C4-2B (cell line): ENCODE results near the gene KAZALD1.
A peak's percentile ranks its signal among the peaks of the same experiment; 100 is the strongest.

Experiments
- H3K27ac ChIP-seq: fragments of 450-650 bp; 2 replicates; pipeline ENCODE4 v1.5.1; 2017
- ZFX ChIP-seq: fragments of 450-650 bp; IDR thresholded peaks from 2 replicates; pipeline ENCODE4 v1.6.1; 2017
- TF ChIP-seq, protein P1 (sequence below): fragments of 450-650 bp; conservative IDR thresholded peaks from 2 replicates; pipeline ENCODE4 v1.5.1; 2017; ENCODE audit warnings: mild to moderate bottlenecking

The KAZALD1 gene

DNA sequence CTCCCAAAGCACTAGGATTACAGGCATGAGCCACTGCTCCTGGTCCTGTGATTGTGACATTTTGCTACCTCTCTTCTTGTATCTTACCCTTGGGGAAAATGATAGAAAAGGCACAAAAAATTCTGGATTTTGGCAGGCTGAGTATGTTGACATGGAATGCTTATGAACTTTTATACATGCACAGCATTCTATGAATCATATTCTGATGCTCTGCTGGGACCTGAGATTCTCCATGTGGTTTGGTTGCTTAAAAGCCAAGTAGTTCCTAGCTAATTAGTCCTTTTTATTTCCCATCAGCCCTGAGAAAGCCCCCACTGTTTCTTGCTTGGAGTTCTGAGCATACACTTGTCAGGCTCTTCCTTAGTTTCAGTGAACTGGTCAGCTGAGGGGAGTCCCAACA, 8.3 kb upstream of the KAZALD1 start:
- no peak overlapping the region for H3K27ac ChIP-seq
- TF ChIP-seq, protein P1, sequence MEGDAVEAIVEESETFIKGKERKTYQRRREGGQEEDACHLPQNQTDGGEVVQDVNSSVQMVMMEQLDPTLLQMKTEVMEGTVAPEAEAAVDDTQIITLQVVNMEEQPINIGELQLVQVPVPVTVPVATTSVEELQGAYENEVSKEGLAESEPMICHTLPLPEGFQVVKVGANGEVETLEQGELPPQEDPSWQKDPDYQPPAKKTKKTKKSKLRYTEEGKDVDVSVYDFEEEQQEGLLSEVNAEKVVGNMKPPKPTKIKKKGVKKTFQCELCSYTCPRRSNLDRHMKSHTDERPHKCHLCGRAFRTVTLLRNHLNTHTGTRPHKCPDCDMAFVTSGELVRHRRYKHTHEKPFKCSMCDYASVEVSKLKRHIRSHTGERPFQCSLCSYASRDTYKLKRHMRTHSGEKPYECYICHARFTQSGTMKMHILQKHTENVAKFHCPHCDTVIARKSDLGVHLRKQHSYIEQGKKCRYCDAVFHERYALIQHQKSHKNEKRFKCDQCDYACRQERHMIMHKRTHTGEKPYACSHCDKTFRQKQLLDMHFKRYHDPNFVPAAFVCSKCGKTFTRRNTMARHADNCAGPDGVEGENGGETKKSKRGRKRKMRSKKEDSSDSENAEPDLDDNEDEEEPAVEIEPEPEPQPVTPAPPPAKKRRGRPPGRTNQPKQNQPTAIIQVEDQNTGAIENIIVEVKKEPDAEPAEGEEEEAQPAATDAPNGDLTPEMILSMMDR = no peak
- TF ChIP-seq ZFX = no peak

DNA sequence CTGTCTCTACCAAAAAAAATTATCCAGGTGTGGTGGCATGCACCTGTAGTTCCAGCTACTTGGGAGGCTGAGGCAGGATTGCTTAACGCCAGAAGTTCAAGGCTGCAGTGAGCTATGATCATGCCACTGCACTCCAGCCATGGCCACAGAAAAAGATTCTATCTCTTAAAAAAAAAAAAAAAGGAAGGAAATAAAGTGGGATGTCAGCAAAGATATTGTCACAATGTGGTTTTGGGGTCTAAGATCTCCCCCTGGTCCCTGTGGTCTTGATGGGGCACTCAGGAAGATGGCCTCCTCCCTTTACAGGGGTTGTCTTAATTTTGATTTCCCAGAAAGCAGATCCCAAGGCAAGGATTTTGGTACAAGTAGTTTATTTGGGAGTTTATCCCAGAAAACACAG, 7.4 kb upstream of the KAZALD1 start:
- TF ChIP-seq, protein P1 = no peak
- TF ChIP-seq ZFX = no peak
- no peak overlapping the region for H3K27ac ChIP-seq

DNA sequence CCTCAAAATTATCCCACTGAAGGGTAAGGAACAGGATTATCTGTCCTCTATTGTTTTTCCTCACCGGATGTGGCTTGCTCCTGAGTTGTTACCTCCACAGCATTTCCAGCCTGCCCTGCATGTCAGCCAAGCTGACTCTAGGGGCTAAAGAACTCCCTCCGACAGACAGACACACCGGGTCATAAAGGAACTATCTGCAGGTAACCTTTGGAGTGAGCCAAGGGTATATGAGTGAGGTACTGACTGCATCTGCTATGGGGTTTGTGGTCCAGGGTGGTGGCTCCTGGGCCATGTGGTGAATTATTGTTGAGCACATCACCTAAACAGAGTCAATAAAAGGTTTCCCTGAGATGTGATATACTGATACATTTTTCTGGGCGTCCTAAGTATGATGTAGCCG, 6.9 kb upstream of the KAZALD1 start:
- H3K27ac ChIP-seq = no peak overlapping the region
- no peak for TF ChIP-seq ZFX
- TF ChIP-seq, protein P1 = no peak

DNA sequence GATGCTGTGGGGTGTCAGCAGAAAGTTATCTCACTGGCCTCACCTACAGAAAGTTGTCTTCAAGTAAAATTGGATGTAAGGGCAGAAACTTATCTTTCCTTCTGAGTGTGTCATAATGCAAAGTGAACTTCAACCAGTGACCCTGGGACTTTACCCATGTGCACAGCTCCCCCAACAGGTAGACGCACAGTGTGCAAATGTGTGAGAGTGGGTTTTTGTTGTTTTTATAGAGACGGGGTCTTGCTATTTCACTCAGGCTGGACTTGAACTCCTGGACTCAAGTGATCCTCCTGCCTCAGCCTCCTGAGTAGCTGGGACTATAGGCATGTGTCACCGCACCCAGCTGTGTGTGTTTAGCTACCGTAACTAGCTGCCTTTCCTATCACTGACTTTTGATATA, 6.4 kb upstream of the KAZALD1 start:
- H3K27ac ChIP-seq = no peak overlapping the region
- no peak for TF ChIP-seq ZFX
- TF ChIP-seq, protein P1 = peak; percentile 7; the same call in 1 of the 2 replicates

DNA sequence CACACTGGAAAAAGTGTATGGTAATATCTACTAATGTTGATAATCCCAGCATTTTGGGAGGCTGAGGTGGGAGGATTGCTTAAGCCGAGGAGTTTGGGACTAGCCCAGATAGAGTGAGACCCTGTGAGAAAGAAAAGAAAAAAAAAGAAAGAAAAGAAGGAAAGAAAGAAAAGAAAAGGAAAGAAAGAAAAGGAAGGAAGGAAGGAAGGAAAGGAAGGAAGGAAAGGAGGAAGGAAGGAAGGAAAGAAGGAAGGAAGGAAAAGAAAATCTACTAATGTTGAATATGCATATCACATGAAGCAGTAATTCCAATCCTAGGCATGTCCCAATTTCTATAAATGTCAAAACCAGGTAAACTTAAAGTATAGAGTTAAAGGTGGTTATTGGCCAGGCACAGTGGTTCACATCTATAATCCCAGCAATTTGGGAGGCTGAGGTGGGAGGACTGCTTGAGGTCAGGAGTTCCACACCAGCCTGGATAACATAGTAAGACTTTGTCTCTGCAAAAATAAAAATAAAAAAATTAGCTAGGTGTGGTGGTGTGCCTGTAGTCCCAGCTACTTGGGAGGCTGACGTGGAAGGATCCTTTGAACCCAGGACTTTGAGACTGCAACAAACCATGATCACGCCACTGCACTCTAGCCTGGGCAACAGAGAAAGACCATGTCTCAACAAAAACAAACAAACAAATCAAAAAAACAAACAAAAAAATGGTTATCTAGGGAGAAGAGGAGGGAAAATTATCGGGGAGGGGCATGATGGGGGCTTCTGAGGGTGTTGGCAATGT, 5.2 kb upstream of the KAZALD1 start:
- TF ChIP-seq, protein P1 = no peak
- no peak for TF ChIP-seq ZFX
- H3K27ac ChIP-seq = no peak overlapping the region

DNA sequence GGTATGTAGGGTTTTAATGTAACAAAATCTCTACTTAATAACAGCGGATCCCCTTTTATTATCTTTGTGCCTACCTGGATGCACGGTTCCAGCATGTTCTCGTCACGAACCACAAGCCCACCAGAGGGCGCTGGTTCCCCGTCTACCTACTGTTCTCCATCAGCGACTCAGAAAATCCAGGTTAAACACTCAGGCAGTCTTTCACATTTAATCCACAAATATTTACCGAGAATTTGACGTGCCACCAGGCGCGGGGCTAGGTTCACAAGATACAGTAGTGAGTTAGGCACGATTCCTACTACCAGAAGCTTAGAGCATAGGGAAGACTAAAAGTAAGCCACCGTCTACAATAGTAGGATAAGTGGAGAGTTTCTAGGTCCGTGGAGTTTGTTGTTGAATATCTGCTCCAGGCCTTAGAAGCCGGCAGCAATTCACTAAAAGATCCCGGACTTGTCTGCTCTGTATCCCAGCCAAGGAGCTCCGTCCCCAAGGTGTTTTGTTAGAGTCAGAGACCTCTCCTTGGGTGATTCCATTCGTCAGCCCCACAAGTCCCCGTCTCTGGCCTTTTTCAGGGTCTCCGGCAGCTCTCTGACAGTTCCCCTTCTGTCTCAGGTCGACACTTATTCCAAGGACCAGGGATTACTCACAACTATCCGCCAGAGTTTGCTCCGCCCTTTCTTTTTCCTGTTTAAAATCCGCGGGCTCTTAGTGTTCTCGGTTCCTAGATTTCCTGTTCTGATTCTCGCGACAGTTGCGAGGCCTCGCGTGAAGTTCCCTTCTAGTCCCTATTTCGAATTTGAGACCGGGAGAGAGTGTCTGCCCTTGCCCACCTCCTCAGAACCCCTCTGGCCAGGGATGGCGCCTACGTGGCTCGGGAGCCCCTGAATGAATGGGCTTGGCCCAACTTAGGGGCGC, 1.5 kb upstream of the KAZALD1 start:
- no peak for TF ChIP-seq ZFX
- TF ChIP-seq, protein P1 = peak; percentile 86

More for the DNA sequence above, 1.5 kb upstream of the KAZALD1 start:
- peak overlapping the region; percentile 99 for H3K27ac ChIP-seq
